GM18951 (cell line): ENCODE results near the gene RNF19B.

Experiments
- POLR2A ChIP-seq: IDR thresholded peaks from 4 replicates; pipeline ENCODE4 v1.6.1; 2011; ENCODE audit warnings: mild to moderate bottlenecking; ENCODE audit not compliant: insufficient read length, insufficient read depth; ENCODE audit errors: extremely low read depth
- in situ Hi-C: fragments of 300-500 bp; cut with MboI; formaldehyde crosslinking; loops from one replicate; pipeline ENCODE4 v1.12.0; 2022; ENCODE audit warnings: low sequenced_read_pairs, mixed read lengths, inconsistent platforms; ENCODE audit not compliant: unreplicated experiment

The RNF19B gene

GRCh38 chr1:32901823-32902534, 62.6 kb downstream of the RNF19B start:
- in situ Hi-C loops = no loop called here
- TF ChIP-seq POLR2A = no peak

- in situ Hi-C loops = no loop called here
- no peak for TF ChIP-seq POLR2A
Measured at GRCh38 chr1:32900956-32901822, 63.4 kb downstream of the RNF19B start, which contains the start of gene TMEM54. Gene TMEM54 (minus strand): TSS chr1:32901389. CDS start chr1:32901238, 151 bp downstream.

- in situ Hi-C loops = no loop called here
- TF ChIP-seq POLR2A = no peak
Measured at GRCh38 chr1:32900371-32900955, 64.1 kb downstream of the RNF19B start.

- no peak for TF ChIP-seq POLR2A
- in situ Hi-C loops = no loop called here
Measured at GRCh38 chr1:32899586-32900296, 64.9 kb downstream of the RNF19B start.

GRCh38 chr1:32898958-32899357, 65.7 kb downstream of the RNF19B start:
- no peak for TF ChIP-seq POLR2A
- in situ Hi-C loops = no loop called here

GRCh38 chr1:32898056-32898455, 66.6 kb downstream of the RNF19B start:
- in situ Hi-C loops = no loop called here
- TF ChIP-seq POLR2A = no peak

- TF ChIP-seq POLR2A = no peak
- in situ Hi-C loops = no loop called here
Measured at GRCh38 chr1:32897082-32898049, 67.2 kb downstream of the RNF19B start.

- no peak for TF ChIP-seq POLR2A
- in situ Hi-C loops = no loop called here
Measured at GRCh38 chr1:32896451-32896850, 68.2 kb downstream of the RNF19B start.

- no peak for TF ChIP-seq POLR2A
- in situ Hi-C loops = no loop called here
Measured at GRCh38 chr1:32895325-32896215, 69.0 kb downstream of the RNF19B start.

- no peak for TF ChIP-seq POLR2A
- in situ Hi-C loops = no loop called here
Measured at GRCh38 chr1:32894681-32895080, 69.9 kb downstream of the RNF19B start.

- in situ Hi-C loops = no loop called here
Measured at GRCh38 chr1:32894019-32894600, 70.5 kb downstream of the RNF19B start.

More at GRCh38 chr1:32894019-32894600, 70.5 kb downstream of the RNF19B start:
- TF ChIP-seq POLR2A = no peak
